Osteocyte (in vitro differentiated cells): ENCODE results near the gene UROD. TPM values are rescaled to one million over a fixed set of nuclear protein-coding genes. Genes with fewer than 3 reads are reported as not detected.

Experiments
- DNase-seq: peaks from one replicate; pipeline ENCODE4 v3.0.0; 2021; ENCODE audit warnings: mixed read lengths; ENCODE audit not compliant: unreplicated experiment; ENCODE audit errors: extremely low spot score
- H3K27ac Mint-ChIP-seq: one replicate; pipeline ENCODE4 v1.8.0; 2021; ENCODE audit warnings: mild to moderate bottlenecking, mixed read lengths; ENCODE audit not compliant: unreplicated experiment
- H3K27me3 Mint-ChIP-seq: one replicate; pipeline ENCODE4 v1.8.0; 2021; ENCODE audit warnings: mixed read lengths; ENCODE audit not compliant: unreplicated experiment
- H3K36me3 Mint-ChIP-seq: one replicate; pipeline ENCODE4 v1.8.0; 2021; ENCODE audit warnings: mixed read lengths; ENCODE audit not compliant: unreplicated experiment
- H3K4me1 Mint-ChIP-seq: one replicate; pipeline ENCODE4 v1.8.0; 2021; ENCODE audit warnings: mixed read lengths; ENCODE audit not compliant: unreplicated experiment
- H3K4me3 Mint-ChIP-seq: one replicate; pipeline ENCODE4 v1.8.0; 2021; ENCODE audit warnings: mild to moderate bottlenecking, moderate library complexity, mixed read lengths; ENCODE audit not compliant: unreplicated experiment
- H3K9me3 Mint-ChIP-seq: one replicate; pipeline ENCODE4 v1.8.0; 2021; ENCODE audit warnings: mixed read lengths; ENCODE audit not compliant: unreplicated experiment
- CTCF ChIP-seq: fragments of 200-600 bp; sonication (generic); IDR thresholded peaks from 2 replicates; pipeline ENCODE4 v1.5.0; 2021; ENCODE audit warnings: antibody characterized with exemption, mild to moderate bottlenecking, moderate library complexity
- long read RNA-seq: library from polyadenylated mRNA; unstranded; transcript quantifications from one replicate; pipeline ENCODE4 v2.0.0, GENCODE V29; 2021
- total RNA-seq: library from RNA; stranded (reverse); gene quantifications from 2 replicates; pipeline ENCODE4 v1.2.1, GENCODE V29; 2021

UROD gene
- 128 and 131 TPM in 2 replicates for total RNA-seq
- long read RNA-seq, transcript UROD-208 (3 exons, 968 nt), result minor isoform, 9 of 589 reads
- long read RNA-seq, transcript UROD-201 (10 exons, 1,300 nt), result major isoform, 386 of 589 reads
- long read RNA-seq, partial matches to known transcripts, result 34 of 589 reads
- long read RNA-seq, other reads (novel, unspliced or antisense), result 157 of 589 reads

GRCh38 chr1:45011837-45012638 is at the start of gene UROD:
UROD (plus strand) TSS chr1:45012254; CDS start chr1:45012266, 12 bp downstream.
- peak; percentile 95 for DNase-seq
- H3K9me3 Mint-ChIP-seq, result no peaks in the 10 kb centered on the region
- peak within 1 kb of the TSS; percentile 88 for H3K4me3 Mint-ChIP-seq
- H3K27me3 Mint-ChIP-seq, result no peaks in the 10 kb centered on the region
- peaks cover 38% of the 10 kb centered on the region for H3K4me1 Mint-ChIP-seq
- H3K27ac Mint-ChIP-seq, result peak within 1 kb of the TSS; percentile 96
- H3K36me3 Mint-ChIP-seq, result peaks cover 20% of the 10 kb centered on the region
- TF ChIP-seq CTCF, result no peak

DNA sequence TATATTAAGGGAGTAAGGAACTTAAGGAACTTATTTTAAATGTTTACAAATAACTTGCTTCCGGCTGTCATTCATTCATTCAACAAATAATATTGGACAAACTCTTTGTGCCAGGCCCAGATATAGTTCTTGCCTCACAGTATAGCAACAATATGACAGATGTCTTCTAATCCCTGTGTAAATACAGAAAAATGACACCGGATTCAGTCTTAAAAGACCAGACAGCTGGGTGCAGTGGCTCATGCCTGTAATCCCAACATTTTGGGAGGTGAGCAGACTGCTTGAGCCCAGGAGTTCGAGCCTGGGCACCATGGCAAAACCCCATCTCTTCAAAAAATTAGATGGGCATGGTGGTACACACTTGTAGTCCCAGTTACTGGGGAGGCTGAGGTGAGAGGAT is 49.3 kb upstream of the UROD start:
- no peak for TF ChIP-seq CTCF
- Mint-ChIP-seq H3K4me3 (no peak overlapping the region), H3K4me1 (no peaks in the 10 kb centered on the region), H3K36me3 (peaks cover 9% of the 10 kb centered on the region), H3K9me3 (no peaks in the 10 kb centered on the region), H3K27me3 (no peaks in the 10 kb centered on the region), H3K27ac (no peak overlapping the region)
- no peak for DNase-seq

GRCh38 chr1:44964396-44964795 is 47.7 kb upstream of the UROD start:
- H3K9me3 Mint-ChIP-seq, result no peaks in the 10 kb centered on the region
- TF ChIP-seq CTCF, result no peak
- H3K27me3 Mint-ChIP-seq, result no peaks in the 10 kb centered on the region
- H3K4me3 Mint-ChIP-seq, result no peak overlapping the region
- no peak overlapping the region for H3K27ac Mint-ChIP-seq
- DNase-seq, result no peak
- H3K4me1 Mint-ChIP-seq, result peaks cover 13% of the 10 kb centered on the region
- H3K36me3 Mint-ChIP-seq, result peaks cover 3% of the 10 kb centered on the region

DNA sequence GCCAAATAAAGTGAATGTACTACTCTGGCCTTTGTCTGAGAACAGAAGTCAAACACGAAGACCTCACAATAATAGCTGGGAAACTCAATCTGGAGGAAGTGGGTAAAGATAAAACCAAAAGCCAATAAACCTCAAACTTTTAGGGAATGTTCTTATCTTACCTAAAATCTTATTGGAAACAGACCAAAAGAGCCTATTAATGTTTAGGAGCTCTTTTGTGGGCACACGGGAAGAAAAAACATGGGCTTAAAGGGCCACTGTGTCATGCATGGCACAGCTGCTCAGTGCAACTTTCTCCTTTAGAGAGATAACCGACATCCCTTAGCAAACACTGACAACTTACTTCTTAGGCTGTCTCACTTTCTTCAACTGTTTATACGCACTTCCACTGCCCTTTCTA is 41.7 kb upstream of the UROD start:
- Mint-ChIP-seq H3K27ac (peak overlapping the region; percentile 6), H3K4me1 (peaks cover 13% of the 10 kb centered on the region), H3K4me3 (no peak overlapping the region), H3K27me3 (no peaks in the 10 kb centered on the region), H3K36me3 (peaks cover 11% of the 10 kb centered on the region), H3K9me3 (no peaks in the 10 kb centered on the region)
- no peak for TF ChIP-seq CTCF
- DNase-seq, result no peak

DNA sequence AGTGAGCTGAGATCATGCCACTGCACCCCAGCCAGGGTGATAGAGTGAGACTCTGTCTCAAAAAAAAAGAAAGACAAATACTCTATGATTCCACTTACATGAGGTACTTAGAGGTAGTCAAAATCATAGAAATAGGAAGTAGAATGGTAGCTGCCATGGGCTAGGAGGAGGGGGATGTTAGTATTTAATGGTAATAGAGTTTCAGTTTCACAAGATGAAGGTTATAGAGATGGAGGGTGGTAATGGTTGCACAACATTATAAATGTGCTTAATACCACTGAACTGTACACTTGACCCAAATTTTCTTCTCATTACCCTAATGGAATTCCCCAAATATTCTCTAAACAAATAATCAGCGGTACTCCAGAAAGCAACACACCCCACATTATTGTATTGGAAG is 38.4 kb upstream of the UROD start:
- no peak for TF ChIP-seq CTCF
- Mint-ChIP-seq H3K4me1 (peaks cover 5% of the 10 kb centered on the region), H3K36me3 (peaks cover 39% of the 10 kb centered on the region), H3K27ac (no peak overlapping the region), H3K27me3 (no peaks in the 10 kb centered on the region), H3K4me3 (no peak overlapping the region), H3K9me3 (peaks cover 12% of the 10 kb centered on the region)
- DNase-seq, result no peak
